GM18502 (cell line): Measurements from ENCODE around the gene ASCL3.
"Not testable (repeated sequence)": the region's sequence is repeated elsewhere in the genome, so short reads cannot be mapped to it uniquely, and the experiment has no call there.

Experiments used
- ATAC-seq: cut with Tn5 transposase; IDR thresholded peaks from one replicate; pipeline ENCODE4 v1.9.1; 2021; ENCODE audit warnings: mild to moderate bottlenecking; ENCODE audit not compliant: unreplicated experiment, poor library complexity

The ASCL3 gene

DNA sequence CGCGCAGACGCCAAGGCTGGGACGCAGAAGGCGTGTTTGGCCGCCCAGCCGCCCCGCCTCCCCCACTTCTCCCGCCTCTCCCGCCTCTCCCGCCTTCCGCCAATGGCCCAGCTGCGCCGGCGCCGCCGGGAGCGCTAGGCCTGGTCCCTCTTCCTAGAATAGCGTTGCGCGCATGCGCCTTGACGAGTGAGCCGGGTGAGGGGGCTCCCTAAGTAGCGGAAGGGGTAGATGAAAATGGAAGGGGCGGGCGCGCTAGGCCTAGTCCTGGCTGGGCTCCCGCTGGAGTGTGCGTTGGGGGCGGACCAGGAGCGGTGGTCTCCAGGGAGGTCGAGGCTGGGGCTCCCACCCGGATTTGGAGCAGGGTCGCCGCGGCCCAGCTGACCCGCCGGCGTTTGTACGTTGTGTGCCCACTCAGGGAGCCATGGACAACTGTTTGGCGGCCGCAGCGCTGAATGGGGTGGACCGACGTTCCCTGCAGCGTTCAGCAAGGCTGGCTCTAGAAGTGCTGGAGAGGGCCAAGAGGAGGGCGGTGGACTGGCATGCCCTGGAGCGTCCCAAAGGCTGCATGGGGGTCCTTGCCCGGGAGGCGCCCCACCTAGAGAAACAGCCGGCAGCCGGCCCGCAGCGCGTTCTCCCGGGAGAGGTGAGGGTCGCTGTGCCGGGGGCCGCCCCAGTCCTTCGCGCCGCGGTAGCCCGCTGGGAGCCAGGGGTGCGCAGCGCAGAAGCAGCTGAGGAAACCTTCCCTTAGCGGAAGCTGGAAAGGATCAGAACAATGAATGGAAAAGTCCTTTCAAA is 31.6 kb downstream of the ASCL3 start, which contains the start of gene AKIP1:
TSS of gene AKIP1 (plus strand) at position 161 of the 795 bp plus-strand sequence. CDS start at position 422, 261 bp downstream.
- peak; percentile 75 for ATAC-seq

DNA sequence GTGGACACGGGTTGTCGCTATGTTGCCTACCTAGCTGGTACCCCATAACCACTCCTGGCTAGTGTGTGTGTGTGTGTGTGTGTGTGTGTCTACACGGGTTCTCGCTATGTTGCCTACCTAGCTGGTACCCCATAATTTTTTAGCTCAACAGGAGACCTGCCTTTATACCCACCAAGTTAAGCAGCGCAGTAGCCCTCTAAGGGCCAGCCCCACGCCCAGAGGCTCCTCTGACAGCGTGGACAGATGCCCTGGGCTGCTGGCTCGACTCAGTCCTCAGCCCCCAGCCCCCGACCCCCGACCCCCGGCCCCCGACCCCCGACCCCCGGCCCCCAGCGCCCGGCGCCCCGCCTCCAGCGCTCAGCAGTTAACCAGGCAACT is 32.2 kb downstream of the ASCL3 start:
- ATAC-seq, result peak; percentile 4

DNA sequence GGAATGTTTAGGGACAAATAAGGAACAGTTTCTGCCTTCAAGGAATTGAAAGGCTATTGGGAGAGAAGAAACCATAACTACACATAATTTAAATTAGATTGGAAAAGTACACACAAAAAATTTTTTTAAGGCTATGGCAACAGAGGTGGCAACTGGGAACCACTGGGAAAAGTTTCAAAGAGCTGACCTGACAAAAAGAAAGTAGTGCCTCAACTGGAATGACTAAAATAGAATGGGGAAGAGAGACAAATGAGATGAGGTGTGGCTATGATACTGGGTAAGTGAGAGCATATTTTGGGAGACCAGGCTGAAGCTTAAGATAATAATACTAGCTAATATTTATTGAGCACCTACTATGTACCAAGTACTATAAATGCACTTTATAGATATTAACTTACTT is 34.7 kb downstream of the ASCL3 start:
- no peak for ATAC-seq

DNA sequence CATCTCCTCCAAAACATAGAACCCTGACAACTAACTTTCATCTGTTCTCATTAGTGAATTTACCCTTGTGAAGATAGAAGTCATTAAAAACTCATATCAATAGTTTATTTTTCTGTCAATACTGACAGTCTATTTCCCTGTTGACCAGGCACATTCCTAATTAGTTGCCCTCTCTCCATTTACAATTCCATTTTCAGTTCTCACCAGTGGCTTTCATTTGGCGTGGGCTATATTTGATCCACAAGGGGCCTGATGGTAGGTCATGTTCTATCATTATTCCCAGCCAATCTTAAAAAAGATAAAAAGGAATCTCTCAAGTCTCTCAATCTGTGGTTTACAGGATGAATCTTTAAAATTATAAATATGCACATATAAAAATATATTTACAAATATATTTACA is 35.7 kb downstream of the ASCL3 start:
- ATAC-seq, result no peak

DNA sequence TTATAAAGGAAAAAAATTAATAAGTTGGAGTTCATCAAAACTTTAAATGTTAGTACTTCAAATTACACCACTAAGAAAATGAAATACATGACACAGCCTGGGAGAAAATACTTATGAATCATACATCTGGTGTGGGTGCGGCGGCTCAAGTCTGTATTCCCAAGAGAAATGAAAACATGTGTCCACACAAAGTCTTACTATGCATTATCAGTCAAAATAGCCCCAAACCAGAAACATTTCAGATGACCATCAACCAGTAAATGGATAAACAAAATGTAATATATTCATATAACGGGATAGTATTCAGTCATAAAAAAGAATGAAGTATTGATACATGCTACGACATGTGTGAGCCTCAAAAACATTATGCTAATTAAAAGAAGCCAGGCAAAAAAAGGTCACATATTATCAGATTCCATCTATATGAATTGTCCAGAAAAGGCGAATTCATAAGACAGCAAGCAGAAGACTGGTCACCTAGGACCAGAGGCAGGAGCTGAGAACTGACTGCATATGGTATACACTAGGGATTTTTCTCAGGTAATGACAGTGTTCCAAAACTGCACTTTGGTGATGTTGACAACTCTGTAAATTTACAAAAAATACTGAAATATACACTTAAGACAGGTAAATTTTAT is 37.2 kb downstream of the ASCL3 start:
- ATAC-seq, result no peak

DNA sequence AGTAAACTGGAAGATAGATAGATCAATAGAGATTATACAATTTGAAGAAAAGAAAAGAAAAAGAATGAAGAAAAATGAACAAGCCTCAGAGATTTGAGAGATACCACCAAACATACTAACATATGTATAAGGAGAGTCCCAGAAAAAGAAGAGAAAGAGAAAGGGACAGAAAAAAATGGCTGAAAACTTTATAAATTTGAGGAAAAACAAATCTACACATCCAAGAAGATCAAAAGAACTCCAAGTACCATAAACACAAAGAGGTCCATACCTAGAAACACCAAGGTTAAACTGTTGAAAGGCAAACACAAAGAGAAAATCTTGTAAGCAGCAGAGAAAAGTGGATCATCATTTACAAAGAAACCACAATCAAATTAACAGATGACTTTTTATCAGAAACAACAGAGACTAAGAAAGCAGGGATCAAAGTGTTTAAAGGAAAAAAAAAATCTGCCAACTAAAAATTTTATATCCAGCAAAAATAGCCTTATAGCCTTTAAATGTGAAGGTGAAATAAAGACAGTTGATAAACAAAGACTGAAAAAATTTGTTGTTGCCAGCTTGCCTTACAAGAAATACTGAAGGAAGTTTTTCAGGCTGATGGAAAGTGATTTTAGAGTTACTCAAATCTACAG is 43.6 kb downstream of the ASCL3 start:
- no peak for ATAC-seq

DNA sequence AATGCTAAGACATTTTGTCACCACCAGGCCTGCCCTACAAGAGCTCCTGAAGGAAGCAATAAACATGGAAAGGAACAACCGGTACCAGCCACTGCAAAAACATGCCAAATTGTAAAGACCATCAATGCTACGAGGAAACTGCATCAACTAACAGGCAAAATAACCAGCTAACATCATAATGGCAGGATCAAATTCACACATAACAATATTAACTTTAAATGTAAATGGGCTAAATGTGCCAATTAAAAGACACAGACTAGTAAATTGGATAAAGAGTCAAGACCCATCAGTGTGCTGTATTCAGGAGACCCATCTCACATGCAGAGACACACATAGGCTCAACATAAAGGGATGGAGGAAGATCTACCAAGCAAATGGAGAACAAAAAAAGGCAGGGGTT is 51.6 kb downstream of the ASCL3 start:
- not testable (repeated sequence) for ATAC-seq
